RWPE2 (cell line): Measurements from ENCODE around the gene SLC31A2.
"Not testable (repeated sequence)": the region's sequence is repeated elsewhere in the genome, so short reads cannot be mapped to it uniquely, and the experiment has no call there.

Source experiments
- ATAC-seq: fragments of 200-7000 bp; cut with Tn5 transposase; 3 replicates; pipeline ENCODE4 v1.9.1; 2021; ENCODE audit warnings: low read depth
- DNase-seq: peaks from one replicate; pipeline ENCODE4 v3.0.0-alpha.2; 2020; ENCODE audit warnings: low spot score
- H3K27ac ChIP-seq: fragments of 450-650 bp; 2 replicates; pipeline ENCODE4 v1.5.1; 2017; ENCODE audit warnings: mild to moderate bottlenecking; ENCODE audit not compliant: poor library complexity, severe bottlenecking
- H3K27me3 ChIP-seq: fragments of 250-450 bp; sonication (Bioruptor Pico); 2 replicates; pipeline ENCODE4 v1.5.1; 2021; ENCODE audit warnings: mild to moderate bottlenecking, moderate library complexity; ENCODE audit not compliant: insufficient read depth, poor library complexity, severe bottlenecking
- H3K36me3 ChIP-seq: fragments of 250-450 bp; sonication (Bioruptor Pico); 2 replicates; pipeline ENCODE4 v1.5.1; 2020; ENCODE audit warnings: low read depth, mild to moderate bottlenecking, moderate library complexity
- H3K4me1 ChIP-seq: fragments of 250-450 bp; sonication (Bioruptor Pico); 2 replicates; pipeline ENCODE4 v1.5.1; 2021; ENCODE audit warnings: mild to moderate bottlenecking, moderate library complexity; ENCODE audit not compliant: insufficient read depth, poor library complexity, severe bottlenecking
- H3K4me3 ChIP-seq: fragments of 250-450 bp; sonication (Bioruptor Pico); 2 replicates; pipeline ENCODE4 v1.5.1; 2021; ENCODE audit warnings: mild to moderate bottlenecking, moderate library complexity; ENCODE audit not compliant: severe bottlenecking
- H3K9me3 ChIP-seq: fragments of 250-450 bp; sonication (Bioruptor Pico); 2 replicates; pipeline ENCODE4 v1.5.1; 2021; ENCODE audit warnings: mild to moderate bottlenecking, moderate library complexity; ENCODE audit not compliant: severe bottlenecking
- CTCF ChIP-seq: fragments of 450-650 bp; IDR thresholded peaks from one replicate; pipeline ENCODE4 v1.5.1; 2017; ENCODE audit warnings: mild to moderate bottlenecking, moderate library complexity; ENCODE audit not compliant: poor library complexity, severe bottlenecking

The SLC31A2 gene

GRCh38 chr9:113137196-113138168, 13.3 kb upstream of the SLC31A2 start:
- H3K27me3 ChIP-seq = no peaks in the 10 kb centered on the region
- no peak for ATAC-seq
- no peaks in the 10 kb centered on the region for H3K4me1 ChIP-seq
- TF ChIP-seq CTCF = no peak
- H3K27ac ChIP-seq = no peak overlapping the region
- no peak for DNase-seq
- no peaks in the 10 kb centered on the region for H3K9me3 ChIP-seq
- no peak overlapping the region for H3K4me3 ChIP-seq
- H3K36me3 ChIP-seq = no peaks in the 10 kb centered on the region

GRCh38 chr9:113138760-113139159, 12.0 kb upstream of the SLC31A2 start:
- Histone ChIP-seq H3K4me1 (no peaks in the 10 kb centered on the region), H3K27me3 (no peaks in the 10 kb centered on the region), H3K36me3 (no peaks in the 10 kb centered on the region), H3K27ac (no peak overlapping the region), H3K9me3 (no peaks in the 10 kb centered on the region), H3K4me3 (no peak overlapping the region)
- TF ChIP-seq CTCF = no peak
- DNase-seq = no peak
- no peak for ATAC-seq

- no peak for TF ChIP-seq CTCF
- DNase-seq (no peak), ATAC-seq (no peak)
Measured at GRCh38 chr9:113139225-113139829, 11.5 kb upstream of the SLC31A2 start.

GRCh38 chr9:113139953-113140352, 10.9 kb upstream of the SLC31A2 start:
- no peak for ATAC-seq
- no peaks in the 10 kb centered on the region for H3K4me1 ChIP-seq

More at GRCh38 chr9:113139225-113139829, 11.5 kb upstream of the SLC31A2 start:
- Histone ChIP-seq H3K9me3 (no peaks in the 10 kb centered on the region), H3K27ac (no peak overlapping the region), H3K36me3 (no peaks in the 10 kb centered on the region), H3K4me3 (no peak overlapping the region), H3K27me3 (no peaks in the 10 kb centered on the region), H3K4me1 (no peaks in the 10 kb centered on the region)

GRCh38 chr9:113140896-113141295, 9.9 kb upstream of the SLC31A2 start:
- not testable (repeated sequence) for H3K36me3 ChIP-seq, H3K27me3 ChIP-seq, H3K4me1 ChIP-seq, DNase-seq, H3K4me3 ChIP-seq, ATAC-seq, H3K9me3 ChIP-seq, H3K27ac ChIP-seq

More at GRCh38 chr9:113139953-113140352, 10.9 kb upstream of the SLC31A2 start:
- Histone ChIP-seq H3K36me3 (no peaks in the 10 kb centered on the region), H3K27ac (no peak overlapping the region), H3K27me3 (peaks cover 5% of the 10 kb centered on the region), H3K9me3 (no peaks in the 10 kb centered on the region), H3K4me3 (no peak overlapping the region)
- DNase-seq = no peak
- TF ChIP-seq CTCF = no peak
